Stimulated activated CD4-positive, alpha-beta T cell treated with anti-CD3 and anti-CD28 coated beads, Interleukin-12 subunit alpha, Interleukin-12 subunit beta, amount 100 ng/mL, for 24 hours (primary cell): ENCODE results near the gene TFRC.
"Not testable (repeated sequence)": the region's sequence is repeated elsewhere in the genome, so short reads cannot be mapped to it uniquely, and the experiment has no call there.

Source experiments
- DNase-seq, 2 experiments: peaks; one replicate each; pipeline ENCODE4 v3.0.0-alpha.2; 2020; ENCODE audit warnings: low read depth in 2 of 2

The TFRC gene

DNA sequence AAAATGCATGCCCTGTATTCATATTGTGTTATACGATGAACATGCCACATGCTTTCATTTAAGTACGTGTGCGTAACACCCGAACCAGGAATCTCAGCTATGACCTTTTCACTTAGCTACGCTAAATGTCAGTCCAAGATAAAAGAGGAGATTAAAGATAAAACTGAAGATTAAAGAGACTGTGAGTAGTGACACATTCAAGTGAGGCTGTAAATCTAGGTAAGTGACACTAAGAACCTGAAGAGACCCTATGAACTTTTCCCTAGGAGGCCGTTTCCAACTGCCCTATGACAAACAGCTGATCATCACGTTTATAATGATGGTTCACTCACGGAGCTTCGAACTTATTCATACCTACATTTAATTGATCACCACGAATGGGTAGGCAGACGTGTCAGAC lies 32.2 kb downstream of the TFRC start:
- DNase-seq: no peak

DNA sequence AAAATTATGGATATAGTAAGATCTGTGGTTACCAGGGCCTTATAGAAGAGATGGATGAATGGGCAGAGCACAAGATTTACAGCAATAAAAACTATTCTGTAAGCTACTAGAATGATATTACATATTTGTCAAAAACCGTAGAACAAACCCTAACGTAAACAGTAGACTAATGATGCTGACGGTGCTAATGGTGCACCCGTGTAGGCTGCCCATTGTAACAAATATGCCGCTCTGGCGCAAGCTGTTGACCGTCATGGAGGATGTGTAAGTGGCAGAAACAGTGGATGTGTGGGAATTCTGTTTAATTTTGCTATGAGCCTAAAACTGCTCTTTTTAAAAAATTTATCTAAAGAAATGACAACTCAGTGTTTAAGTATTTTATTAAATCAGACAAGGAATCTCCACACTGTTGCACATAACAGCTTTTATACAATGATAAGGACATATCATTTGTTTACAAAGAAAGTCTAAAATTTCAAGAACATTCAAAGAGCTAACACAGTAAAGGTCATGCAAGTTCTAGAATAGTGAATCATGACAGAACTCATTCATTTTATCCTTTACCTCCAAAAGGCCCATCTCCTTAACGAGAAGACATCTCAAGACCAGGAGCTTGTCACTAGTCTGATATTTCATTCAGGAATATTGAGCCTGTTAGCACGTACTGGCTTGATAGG lies 32.8 kb downstream of the TFRC start:
- DNase-seq: no peak

DNA sequence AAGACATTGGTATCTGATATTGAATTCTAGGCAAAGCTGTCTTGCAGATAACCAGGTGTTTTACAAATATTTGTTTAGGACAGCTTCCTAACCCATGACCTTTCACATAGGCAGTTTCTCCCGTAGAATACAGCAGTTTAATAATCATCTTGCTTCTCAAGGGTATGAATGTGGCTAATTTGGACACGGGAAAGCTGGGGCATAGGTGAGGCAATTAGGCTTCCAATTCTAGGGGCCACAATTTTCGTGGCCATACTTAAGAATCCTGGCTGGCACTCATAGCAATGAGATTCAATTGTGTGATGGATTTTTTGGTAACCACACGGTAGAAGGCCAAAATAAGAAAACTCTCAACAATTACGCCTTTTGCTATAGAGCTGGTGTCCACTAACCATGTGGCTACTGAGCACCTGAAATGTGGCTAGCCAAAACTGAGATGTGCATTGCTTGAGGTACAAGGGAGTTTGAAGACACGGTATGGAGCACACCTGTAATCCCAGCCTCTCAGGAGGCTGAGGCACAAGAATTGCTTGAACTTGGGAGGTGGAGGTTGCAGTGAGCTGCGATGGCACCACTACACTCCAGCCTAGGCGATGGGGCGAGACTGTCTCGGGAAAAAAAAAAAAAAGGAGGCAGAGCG lies 34.4 kb downstream of the TFRC start:
- DNase-seq: no peak

GRCh38 chr3:196044513-196044912 lies 37.4 kb downstream of the TFRC start:
- DNase-seq: no peak

GRCh38 chr3:196042673-196043072 lies 39.2 kb downstream of the TFRC start:
- no peak for DNase-seq

DNA sequence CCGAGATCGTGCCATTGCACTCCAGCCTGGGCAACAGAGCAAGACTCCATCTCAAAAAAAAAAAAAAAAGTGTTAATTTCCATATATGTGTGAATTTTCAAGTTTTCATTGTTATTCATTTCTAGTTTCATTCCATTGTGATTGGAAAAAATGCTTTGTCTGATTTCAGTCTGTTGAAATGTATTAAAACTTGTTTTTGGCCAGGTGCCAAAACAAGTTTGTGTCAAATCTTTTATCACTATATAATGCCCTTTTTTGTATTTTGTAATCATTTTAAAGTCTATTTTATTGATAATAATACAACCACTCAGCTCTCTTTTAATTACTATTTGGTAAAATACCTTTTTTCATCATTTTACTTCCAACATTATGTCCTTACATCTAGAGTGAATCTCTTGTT lies 42.5 kb downstream of the TFRC start:
- no peak for DNase-seq

DNA sequence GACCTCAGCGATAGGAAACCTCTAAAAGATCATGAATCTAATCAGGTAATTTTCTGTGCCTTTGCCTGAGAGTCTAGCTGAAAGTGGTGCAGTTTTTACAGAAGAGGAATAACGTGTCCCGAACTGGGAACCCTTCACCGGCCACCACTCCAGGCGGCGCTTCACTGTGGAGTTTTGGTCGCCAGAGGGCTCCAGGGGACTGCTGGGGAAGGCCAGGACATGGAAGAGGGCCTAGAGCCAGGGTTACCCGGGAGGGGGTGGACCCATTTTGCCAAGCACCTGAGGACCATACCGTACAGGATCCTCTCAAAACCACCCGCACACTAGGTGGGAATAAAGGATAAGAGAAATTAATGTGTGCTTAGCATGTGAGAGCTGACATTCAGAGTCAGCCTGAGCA lies 55.8 kb downstream of the TFRC start:
- not testable (repeated sequence) for DNase-seq

GRCh38 chr3:196024968-196025367 lies 56.9 kb downstream of the TFRC start:
- DNase-seq: no peak

GRCh38 chr3:196023947-196024346 lies 57.9 kb downstream of the TFRC start:
- DNase-seq: no peak

GRCh38 chr3:196022499-196022878 lies 59.4 kb downstream of the TFRC start:
- DNase-seq: not testable (repeated sequence)

DNA sequence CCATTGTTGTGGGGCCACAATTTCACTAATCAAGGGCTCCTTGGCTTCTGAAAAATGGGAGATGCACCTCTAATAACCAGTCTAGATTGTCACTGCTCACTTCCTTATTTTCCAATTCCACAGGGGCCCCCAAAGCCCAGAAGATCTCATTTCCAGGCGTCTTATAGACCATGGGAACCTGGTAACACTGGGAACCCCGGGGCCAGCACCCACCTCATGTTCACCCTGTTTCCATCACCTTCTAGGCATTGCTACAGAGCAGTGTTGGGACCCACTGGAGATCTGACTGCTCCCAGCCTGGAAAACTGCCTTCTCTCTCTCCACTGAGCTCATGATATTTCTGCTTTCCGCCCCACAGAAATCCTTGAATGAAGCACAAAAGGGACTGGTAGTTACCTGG lies 61.5 kb downstream of the TFRC start:
- DNase-seq: no peak

DNA sequence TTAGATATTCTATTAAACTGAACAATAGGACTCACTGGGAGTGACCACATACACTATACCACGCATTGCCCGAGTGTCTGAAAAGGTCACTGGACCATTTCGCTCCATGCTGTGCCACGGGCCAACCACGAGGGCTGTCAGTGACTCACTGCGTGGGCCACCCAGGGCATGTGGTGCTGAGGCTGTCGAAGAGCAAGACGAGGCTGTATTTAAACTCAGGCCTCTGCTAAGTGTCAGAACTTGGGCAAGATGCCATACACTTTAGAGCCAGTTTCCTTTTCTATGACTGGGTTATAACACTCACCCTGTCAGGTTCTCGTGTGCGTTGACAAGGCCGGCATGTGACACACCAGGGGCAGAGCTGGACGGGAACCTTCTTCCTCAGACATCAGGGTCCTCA lies 62.3 kb downstream of the TFRC start:
- DNase-seq: not testable (repeated sequence)

DNA sequence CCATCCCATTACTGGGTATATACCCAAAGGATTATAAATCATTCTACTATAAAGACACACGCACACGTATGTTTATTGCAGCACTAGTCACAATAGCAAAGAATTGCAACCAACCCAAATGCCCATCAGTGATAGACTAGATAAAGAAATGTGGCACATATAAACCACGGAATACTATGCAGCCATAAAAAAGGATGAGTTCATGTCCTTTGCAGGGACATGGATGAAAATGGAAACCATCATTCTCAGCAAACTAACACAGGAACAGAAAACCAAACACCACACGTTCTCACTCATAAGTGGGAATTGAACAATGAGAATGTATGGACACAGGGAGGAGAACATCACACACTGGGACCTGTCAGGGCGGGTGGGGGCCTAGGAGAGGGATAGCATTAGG lies 63.7 kb downstream of the TFRC start:
- DNase-seq: not testable (repeated sequence)

DNA sequence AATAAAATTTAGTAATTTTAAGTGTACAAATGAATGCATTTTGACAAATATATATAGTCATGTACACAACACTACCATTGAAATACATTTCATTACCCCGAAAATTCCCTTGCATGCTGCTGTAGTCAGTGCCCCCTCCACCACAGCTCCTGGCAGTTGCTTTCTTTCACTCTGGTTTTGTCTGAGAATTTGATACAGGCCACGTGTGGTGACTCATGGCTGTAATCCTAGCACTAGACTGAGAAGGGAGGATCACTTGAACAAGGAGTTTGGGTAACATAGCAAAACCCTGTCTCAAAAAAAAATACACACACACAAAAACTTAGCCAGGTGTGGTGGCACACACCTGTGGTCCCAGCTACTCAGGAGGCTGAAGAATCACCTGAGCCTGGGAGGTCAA lies 65.4 kb downstream of the TFRC start:
- DNase-seq: no peak

DNA sequence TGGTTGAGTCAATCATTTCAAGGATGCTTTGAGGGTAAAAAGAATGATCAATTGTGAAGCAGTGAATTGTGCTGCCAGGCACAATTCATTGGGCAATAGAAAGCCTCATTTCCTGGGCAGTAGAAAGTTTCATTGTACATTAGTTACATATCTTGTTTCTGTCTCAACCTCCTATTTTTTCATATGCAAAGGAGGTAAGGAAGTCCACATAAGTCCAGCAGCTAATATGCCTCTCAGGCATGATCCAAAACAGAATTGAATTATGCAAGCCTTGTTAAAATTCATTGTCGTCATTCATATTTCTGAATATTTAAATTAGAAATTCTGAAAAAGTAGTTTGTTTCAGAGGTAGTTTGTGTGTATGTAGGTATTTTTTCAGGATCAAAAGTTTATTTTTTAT lies 65.8 kb downstream of the TFRC start:
- DNase-seq: no peak

- no peak for DNase-seq
These were observed 68.1 kb downstream of the TFRC start for GRCh38 chr3:196013587-196014487.

GRCh38 chr3:196012941-196013476 lies 68.9 kb downstream of the TFRC start:
- no peak for DNase-seq

GRCh38 chr3:196012481-196012880 lies 69.4 kb downstream of the TFRC start:
- DNase-seq: no peak

- DNase-seq: no peak
These were observed 72.4 kb downstream of the TFRC start for GRCh38 chr3:196009456-196009855.

GRCh38 chr3:196008929-196009328 lies 73.0 kb downstream of the TFRC start:
- no peak for DNase-seq

GRCh38 chr3:196008387-196008786 lies 73.5 kb downstream of the TFRC start:
- no peak for DNase-seq

- DNase-seq: no peak
These were observed 74.0 kb downstream of the TFRC start for GRCh38 chr3:196007744-196008335.
